GM12874 (cell line): ENCODE measurements around the gene EIF4H.
A peak's percentile ranks its signal among the peaks of the same experiment; 100 is the strongest.

Experiments
- TF ChIP-seq, protein P1 (sequence below): IDR thresholded peaks from 2 replicates; pipeline ENCODE4 v1.5.1; 2011; ENCODE audit warnings: low read depth, mild to moderate bottlenecking, control low read depth, low read length, moderate library complexity; ENCODE audit not compliant: insufficient read depth

Gene EIF4H

GRCh38 chr7:74193054-74193453 lies 18.9 kb downstream of the EIF4H start:
- TF ChIP-seq, protein P1, sequence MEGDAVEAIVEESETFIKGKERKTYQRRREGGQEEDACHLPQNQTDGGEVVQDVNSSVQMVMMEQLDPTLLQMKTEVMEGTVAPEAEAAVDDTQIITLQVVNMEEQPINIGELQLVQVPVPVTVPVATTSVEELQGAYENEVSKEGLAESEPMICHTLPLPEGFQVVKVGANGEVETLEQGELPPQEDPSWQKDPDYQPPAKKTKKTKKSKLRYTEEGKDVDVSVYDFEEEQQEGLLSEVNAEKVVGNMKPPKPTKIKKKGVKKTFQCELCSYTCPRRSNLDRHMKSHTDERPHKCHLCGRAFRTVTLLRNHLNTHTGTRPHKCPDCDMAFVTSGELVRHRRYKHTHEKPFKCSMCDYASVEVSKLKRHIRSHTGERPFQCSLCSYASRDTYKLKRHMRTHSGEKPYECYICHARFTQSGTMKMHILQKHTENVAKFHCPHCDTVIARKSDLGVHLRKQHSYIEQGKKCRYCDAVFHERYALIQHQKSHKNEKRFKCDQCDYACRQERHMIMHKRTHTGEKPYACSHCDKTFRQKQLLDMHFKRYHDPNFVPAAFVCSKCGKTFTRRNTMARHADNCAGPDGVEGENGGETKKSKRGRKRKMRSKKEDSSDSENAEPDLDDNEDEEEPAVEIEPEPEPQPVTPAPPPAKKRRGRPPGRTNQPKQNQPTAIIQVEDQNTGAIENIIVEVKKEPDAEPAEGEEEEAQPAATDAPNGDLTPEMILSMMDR: no peak

- TF ChIP-seq, protein P1: no peak
Measured at GRCh38 chr7:74193913-74194312, 19.8 kb downstream of the EIF4H start.

DNA sequence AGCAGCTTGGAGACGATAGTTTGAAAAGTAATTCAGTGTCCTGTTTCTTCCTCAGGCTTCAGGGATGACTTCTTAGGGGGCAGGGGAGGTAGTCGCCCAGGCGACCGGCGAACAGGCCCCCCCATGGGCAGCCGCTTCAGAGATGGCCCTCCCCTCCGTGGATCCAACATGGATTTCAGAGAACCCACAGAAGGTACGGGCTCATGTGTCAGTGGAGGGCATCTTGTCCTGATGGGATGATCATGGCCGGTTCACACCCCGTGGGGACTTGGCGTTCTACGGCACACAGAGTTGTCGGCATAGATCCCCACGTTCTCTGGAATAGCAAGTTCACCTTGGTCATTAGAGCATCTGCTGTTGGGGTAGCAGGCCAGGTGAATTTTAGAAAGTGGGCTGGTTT lies 20.5 kb downstream of the EIF4H start:
- TF ChIP-seq, protein P1: no peak

- TF ChIP-seq, protein P1: no peak
Measured at GRCh38 chr7:74197449-74198124, 23.4 kb downstream of the EIF4H start.

DNA sequence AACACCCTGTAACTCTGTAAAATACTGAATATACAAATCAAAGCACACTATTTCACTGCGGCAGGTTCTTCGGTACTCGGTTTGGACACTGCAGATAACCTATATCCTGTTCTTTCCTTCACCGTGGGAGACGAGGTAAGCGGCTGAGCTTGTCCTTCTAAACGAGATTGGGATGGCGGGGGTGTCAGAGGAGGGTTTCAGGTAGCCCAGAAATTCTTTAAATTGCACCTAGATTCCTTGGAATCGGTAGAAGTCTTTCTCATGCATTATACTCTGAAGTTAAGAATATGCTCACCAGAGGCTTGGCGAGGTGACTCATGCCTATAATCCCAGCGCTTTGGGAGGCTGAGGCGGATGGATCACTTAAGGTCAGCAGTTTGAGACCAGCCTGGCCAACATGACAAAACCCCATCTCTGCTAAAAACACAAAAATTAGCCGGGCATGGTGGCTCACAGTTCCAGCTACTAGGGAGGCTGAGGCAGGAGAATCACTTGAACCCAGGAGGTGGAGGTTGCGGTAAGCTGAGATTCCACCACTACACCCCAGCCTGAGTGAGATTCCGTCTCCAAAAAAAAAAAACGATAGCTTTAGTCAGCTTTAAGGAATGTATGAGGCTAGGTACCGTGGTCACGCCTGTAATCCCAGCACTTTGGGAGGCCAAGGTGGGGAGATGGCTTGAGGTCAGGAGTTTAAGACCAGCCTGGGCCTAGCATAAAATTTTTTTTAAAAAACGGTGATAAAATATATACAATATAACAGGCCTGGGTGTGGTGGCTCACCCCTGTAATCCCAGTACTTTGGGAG lies 25.6 kb downstream of the EIF4H start:
- TF ChIP-seq, protein P1: no peak

GRCh38 chr7:74202841-74203556 lies 28.8 kb downstream of the EIF4H start:
- TF ChIP-seq, protein P1: peak; percentile 56; the same call in 1 of the 2 replicates
